GM18520 (cell line): Measurements from ENCODE around the gene DUS1L.

Experiments used
- ATAC-seq: cut with Tn5 transposase; IDR thresholded peaks from one replicate; pipeline ENCODE4 v1.9.1; 2021; ENCODE audit not compliant: unreplicated experiment

The DUS1L gene

DNA sequence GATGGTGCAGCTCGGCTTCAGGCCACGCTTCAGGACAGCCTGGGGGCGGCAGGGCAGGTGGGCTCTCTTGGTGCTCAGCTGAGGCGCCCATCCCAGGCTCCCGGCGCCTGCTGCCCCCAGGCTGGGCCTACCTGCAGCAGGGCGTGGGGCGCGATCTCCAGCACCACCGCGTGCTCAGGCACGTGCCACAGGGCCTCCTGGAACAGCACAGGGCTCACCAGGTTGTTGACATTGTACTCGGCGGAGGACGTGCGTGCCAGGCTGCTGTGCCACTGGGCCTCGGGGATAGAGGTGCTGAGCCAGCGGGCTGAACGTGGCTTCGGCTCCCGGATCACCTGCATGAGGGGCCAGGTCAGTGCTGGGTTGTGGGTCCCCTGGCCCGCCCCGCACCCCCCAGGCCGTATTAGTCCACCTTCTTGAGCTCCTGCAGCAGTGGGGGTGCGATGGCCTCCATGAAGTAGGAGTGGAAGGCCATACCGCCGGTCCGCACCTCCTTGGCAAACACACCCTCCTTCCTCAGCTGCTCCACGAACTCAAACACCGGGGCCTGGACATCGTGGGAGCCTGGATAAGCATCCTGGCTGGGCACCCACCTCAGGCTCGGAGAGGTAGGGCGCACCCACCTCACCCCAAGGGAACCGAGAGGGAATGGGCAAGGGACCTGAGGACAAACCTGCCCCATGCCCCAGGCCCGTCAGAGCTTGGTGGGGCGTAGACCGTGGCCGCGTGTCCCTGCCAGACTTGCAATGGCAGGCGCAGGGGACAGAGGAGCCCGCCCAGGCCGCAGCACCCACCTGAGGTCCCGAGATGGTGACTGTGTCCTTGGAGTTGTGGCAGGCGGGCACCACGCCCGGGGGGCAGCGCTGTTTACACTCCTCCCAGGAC, 23.5 kb upstream of the DUS1L start:
- no peak for ATAC-seq

DNA sequence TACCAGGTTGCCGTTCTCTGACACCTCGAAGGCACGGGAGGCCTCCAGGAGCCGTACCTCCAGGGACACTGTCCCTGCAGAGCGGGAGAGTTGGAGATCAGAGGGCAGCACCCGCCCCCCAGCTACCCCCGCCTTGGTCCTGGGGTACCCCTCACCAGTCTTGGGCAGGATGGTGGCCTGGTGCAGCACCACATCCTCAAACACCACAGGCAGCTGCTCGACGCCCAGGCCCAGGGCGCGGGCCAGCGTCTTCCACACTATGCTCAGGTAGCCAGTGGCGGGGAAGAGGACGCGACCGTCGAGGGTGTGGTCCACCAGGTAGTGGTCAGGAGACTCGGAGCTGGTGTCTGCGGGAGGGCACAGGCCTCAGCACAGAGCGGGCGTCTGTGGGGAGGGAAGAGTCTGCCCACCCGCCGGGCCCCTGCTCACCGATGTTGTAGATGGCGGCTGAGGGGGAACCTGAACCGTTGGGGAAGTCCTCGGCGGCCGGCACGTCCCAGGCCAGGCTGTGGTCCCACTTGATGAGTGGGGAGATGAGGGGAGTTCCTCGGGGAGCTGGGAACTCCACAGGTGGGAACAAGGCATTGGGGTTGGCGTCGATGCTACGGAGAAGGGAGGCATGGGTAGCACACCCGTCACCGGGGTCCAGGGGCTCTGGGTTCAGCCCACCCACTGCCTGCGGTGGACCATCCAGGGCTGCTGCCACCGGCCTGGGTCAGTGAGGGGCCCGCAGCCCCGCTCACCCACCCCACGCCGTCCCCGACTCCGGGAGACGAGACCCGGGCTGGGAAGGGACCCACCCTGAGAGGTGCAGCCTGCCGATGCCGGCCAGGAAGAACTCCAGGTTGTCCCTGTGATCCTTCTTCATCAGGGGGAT, 22.6 kb upstream of the DUS1L start:
- no peak for ATAC-seq

DNA sequence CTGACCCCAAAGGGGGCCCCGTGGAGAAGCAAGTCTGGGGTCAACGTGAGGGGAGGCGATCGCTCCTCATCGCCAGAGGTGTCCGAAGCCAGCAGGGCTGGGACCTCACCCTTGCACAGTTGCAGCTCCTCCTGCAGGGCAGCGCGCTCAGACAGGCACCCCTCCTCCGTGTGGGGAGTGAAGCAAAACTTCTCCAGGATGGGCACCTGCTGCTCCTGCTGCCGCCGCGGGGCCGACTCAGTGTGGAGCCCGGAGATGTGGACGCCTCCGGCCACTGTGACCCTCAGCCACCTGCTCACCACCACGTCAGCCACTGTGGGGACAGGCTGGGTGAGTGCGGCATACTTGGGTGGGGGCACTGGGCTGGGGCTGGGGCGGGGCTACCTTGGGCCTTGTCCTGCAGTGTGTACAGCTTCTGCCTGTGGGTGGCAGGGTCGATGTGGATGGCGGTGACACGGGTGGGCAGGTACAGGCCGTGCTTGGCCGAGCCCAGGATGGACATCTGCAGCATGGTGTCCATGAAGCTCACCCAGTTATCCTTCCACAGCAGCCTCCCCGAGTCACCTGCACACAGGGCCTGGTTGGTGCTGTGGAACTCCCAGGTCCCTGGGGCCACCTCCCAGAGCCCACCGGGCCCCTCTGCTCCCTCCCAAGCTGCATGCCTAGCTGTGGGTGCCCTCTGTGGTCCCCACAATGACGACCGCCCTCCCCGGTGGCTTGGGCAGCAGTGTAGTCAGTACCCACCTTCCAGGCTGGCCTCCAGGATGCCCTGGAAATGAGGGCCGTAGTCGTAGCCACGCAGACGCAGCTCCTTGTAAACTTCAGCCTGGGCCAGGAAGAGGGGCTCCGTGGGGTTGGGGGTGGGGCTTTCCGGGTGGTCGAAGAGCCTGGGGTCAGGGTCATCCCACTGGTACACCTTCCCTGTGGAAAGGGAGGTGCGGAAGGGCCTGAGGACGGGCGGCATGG, 21.6 kb upstream of the DUS1L start:
- ATAC-seq = no peak

DNA sequence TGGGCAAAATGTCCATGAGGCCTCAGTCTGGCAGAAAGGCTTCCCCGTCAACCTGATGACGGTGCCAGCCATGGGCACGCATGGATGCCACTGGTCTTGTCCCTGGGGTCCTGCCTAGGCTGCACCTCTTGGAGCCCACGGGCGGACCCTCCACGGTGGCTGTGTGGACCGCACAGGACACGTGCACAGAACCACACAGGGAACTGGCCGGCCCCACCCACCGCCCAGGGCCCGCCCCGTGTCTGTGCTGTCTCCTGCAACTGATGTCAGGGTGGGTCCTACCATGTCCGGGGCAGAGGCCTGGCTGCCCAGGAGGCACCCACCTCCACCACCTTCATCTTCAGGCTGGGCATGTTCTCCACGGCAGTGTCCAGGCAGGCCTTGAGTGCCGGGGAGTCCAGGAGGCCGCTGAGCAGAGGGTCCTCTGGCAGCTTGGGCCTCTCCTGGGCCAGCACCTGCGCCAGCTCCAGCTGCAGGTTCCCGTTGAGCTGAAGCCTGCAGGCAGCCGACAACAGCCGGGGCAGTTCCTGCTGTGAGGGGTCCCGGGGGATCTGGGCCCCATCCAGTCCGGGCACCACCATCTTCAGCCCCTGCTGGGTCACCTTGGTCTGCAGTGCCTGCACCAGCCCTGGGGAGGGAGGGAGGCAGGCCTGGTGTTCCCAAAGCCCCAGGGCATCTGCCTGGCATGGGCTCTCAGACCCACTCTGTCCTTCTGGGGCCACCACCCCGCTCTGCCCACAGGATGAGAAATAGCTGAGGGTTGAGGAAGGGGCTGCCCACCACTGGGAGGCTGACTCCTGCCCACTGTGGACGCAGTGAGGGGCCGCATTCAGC, 20.5 kb upstream of the DUS1L start:
- no peak for ATAC-seq

DNA sequence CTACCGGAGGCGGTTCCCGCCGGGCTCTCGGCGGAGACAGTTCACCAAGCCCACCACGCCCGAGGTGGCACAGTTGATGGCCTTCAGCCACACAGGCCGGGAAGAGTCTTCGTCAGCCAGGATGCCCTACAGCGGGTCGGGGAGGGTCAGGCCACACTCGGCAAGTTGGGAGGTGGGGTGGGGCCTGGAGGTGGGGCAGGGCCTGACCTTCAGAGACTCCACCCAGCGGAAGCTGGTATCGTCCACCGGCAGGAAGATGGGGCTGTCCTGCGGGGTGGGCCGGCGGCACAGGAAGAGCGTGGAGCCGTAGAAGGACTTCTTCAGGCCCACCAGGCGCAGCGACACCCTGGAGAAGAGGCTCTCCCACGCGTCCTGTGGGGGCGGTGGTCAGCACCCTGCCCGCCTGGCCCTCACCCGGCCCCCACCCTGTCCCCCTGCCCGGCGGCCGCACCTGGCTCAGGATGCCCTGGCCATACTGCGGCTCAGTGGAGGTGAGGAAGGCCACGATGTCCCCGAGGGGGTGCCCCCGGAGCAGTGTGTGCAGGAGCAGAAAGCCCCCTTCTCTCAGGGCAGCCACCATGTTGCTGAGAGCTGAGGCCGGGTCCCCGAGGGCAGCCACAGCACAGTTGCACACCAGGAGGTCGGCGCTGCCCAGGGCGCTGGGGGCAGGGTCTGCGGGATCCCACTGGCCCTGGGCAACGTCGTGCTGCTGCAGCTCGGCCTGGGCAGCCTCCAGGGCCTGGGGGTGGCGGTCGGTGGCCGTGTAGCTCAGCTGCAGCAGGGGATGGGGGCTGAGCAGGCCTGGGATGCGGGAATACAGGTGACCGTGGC, 19.6 kb upstream of the DUS1L start:
- ATAC-seq = no peak

DNA sequence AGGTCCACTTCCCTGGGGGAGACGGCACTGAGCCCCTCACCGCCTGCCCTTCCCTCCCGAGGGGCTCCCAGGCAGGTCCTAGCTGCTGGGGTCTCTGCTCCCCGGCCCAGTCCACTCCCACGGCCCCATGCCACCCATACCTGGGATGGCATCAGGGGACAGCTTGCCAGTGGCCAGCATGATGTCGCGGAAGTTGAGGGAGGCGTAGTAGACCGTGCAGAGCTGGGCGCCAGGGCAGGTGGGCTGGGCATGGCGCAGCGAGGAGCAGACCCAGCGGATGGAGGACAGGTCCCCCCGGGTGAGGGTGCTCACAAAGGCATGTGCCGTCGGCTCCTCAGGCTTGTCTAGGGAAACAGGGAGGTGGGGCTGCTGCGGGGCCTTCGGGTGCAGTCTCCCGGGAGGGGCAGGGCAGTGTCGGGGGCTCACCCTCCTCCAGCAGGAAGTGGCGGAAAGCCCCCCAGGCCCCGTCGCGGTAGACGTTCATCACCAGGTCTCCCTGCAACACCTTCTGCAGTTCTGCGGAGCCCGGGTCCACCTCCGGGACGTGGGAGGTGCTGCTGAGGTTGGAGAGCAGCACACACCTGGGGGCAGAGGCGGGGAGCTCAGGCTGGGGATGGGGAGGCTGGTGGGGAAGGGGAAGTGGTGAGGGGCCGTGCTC, 18.9 kb upstream of the DUS1L start:
- ATAC-seq = no peak

DNA sequence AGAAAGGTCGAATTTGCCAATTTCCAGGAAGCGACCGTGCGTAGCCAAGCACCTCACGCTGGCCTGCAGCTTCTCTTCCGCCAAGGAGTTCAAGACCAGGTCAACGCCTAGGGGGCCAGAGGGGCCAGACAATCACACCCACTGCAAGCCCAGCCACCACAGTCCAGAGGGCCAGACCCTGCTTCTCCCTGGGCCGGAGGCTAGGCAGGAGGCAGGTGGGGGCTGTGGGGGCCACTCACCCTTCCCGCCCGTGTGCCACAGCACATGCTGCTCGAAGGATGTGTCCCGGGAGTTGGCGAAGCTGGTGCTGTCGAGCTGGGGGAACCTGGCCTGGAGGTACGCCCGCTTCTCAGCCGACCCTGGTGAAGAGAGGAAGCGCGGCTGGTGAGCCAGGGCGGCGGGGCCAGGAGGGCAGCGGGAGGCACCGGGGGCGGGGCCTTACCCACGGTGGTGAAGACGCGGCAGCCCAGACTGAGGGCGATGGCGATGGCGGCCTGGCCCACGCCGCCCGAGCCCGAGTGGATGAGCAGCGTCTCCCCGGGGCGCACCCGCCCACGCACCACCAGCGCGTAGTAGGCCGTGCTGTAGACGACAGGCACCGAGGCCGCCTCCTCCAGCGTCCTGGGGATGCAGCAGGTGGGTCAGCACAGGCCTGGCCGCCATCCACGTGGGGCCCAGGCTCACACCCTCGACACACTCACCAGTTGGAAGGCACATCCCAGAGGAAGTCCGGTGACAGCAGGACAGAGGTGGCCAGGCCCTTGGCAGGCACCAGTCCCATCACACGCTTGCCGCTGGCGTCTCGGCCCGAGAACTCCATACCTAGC, 18.1 kb upstream of the DUS1L start:
- no peak for ATAC-seq

DNA sequence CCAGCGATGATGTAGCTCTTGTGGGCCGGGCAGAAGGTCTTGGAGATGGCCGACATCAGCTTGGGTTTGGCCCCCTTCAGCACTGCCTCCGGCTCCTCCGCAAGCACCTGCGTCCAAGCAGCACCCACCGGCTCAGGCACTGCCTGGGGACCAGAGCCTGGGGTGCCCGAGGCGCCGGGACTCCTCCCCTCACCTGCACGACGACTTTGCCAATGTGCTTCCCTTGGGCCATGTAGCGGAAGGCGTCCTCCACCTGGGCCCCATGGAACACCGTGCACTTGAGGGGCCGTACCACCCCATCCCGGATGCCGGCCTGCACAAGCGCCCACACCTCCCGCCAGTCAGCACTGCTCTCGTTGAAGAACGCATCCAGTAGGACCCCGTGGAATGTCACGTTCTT, 17.4 kb upstream of the DUS1L start:
- ATAC-seq = no peak

DNA sequence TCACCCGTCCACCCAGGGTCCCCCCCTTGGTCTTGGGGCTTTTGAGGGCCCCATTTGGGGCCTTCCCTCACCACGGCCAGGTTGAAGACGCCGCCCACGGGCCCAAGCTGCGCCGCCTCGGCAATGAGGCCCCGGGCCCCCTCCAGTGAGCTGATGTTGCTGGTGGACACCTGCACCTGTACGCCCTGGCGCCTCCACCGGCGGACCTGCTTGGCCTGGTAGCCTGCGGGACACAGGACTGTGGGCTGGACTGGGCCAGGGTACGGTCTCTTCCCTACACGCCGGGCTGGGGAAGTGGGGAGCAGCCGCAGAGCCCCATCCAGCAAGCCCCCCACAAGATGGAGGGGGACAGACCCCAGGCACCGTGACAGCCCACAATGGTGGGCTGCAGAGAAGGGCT, 16.9 kb upstream of the DUS1L start:
- no peak for ATAC-seq

DNA sequence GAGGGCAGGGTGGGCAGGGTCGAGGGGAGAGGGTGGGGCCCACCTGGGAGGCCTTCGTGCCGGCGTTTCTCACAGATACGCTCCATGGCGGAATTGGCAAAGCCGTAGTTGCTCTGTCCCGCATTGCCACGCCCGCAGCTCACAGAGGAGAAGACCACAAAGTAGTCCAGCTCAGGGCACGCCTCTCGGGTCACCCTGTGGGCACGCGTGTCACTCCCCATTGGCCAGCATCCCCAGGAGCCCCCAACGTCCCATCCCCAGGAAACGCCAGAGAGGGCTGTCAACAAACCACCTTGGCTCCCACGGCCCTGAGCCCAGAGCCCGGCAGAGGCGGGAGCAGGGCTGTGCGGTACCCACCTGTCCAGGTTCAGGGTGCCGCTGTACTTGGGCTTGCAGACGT, 16.4 kb upstream of the DUS1L start:
- ATAC-seq = no peak

DNA sequence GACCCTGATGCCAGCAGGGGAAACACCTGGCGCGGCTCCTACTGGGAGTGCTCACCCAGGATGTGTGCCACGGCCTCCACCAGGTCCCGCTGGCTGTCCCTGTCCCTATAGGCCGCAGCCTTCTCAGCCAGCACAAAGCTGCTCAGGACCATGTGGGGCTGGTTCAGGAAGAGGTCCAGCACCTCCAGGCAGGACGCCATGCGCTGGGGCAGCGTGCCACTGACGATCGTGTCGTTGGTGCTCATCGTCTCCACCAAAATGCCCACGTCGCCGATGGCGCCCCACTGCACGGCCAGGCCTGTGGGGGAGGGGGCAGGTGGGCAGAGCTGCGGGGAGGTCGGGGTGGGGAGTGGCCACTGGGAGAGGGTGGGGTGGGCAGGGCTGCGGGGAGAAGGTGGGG, 15.9 kb upstream of the DUS1L start:
- ATAC-seq = no peak

DNA sequence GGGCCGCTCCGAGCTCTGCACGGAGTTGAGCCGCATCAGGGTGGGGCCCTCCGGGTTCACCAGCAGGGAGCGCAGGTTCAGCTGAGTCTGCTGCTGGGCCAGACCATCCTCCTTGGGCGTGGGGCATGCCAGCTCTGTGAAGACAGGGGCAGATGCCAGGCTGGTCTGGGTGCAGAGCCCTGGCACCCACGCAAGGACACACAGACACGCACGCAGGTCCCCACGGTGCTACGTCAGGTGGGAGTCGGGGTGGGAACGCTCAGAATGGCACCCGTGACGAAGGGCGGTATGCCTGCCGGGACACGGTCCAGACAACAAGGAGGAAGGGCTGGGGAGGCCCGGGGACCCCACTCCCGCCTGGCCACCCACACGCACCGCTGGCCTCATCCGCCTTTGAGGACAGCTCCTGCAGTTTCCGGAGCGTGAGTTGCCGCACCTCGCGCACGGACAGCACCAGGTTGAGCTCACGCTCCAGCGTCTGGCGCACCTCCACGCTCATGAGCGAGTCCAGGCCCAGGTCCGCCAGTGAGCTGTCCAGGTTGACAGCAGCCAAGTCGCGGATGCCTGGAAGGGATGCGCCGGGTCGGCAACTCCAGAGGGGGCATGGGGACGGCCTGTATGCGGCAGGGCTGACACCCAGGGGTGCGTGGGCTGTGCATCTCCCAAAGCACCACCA, 15.3 kb upstream of the DUS1L start:
- no peak for ATAC-seq

DNA sequence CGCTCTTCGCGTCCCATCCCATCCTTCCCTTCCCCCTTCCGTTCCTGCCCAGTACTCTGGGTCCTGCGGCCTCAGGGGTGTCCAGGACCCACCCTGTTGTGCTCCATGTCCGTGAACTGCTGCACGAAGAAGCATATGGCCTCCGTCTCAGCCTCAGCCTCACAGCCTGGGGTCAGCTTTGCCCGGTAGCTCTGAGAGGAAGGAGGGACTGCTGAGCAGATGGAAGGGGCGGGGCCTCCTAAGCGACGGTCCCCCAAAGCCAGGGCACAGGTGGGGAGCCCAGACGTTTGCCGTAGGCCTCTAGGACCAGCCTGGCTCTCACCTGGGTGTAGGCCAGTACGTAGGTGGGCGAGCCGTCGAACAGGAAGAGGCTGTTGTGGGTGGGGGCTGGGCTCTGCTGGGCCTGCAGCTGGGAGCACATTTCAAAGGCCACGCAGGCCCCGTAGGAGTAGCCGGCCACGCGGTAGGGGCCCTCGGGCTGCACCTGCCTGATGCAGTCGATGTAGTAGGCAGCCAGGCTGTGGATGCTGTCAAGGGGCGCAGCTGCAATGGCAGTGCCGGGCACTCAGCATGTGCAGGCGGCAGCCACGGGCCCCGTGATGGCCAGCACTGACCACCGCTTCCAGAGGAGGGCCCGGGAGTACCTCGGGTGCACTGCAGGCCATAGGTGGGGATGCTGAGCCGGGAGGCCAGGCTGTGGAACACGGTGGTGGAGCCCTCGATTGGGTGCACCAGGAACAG, 14.6 kb upstream of the DUS1L start:
- no peak for ATAC-seq

DNA sequence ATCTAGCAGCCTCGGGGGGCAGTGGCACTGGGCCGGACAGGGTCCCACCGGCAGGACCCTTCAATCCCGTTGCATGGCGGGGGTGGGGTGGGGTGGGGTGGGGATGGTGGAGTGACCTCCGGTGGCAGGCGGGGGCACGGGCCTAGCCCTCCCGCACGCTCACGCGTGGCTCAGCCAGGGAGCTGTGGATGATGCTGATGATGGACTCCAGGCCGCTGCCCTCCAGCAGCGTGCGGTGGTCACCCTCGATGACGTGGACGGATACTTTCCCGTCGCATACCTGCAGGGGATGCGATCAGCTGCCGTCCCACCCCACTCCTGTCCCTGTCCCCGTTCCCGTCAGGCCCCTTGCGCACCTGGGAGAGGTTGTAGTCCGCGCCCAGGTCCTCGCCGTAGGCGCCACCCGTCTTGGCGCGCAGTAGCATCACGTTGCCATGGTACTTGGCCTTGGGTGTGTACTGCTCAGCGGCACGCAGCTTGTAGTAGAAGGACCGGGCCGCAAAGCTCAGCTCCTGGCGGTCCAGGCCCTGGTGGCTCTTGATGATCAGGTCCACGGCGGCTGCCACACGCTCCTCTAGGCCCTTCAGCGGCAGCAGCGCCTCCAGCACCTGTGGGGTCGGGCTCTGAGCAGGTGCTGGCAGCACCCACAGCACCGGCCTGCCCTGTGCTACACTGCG, 13.5 kb upstream of the DUS1L start:
- ATAC-seq = no peak

DNA sequence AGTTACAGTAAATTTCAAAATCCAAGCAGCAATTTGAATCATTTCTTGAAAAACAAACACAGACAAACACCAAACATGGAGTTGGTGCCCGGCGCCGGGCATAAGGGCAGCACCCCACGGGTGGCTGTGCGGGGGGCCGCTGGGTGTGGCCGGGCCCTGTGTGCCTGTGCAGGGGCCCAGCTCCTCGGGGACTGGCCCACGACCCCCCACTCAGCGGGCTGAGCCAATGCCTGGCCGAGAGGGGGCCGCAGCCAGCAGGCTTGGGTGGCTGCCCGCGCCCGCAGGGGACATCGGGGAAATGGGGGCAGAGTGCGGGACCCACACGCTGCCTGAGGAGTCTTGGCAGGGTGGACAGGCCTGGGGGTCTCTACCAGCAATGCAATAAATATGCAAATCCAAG, 12.8 kb upstream of the DUS1L start:
- no peak for ATAC-seq
